ENCODE data around the gene NAT8L. TPM values are rescaled to one million over a fixed set of nuclear protein-coding genes. Genes with fewer than 3 reads are reported as not detected.
"Not testable (repeated sequence)": the region's sequence is repeated elsewhere in the genome, so short reads cannot be mapped to it uniquely, and the experiment has no call there.

NAT8L gene
- total RNA-seq, 4 donors from 2014 or later = 1.5 to 3.2 (median 1.8) TPM

- H3K9me3 ChIP-seq = no peaks in the 10 kb centered on the region
- H3K36me3 ChIP-seq = no peaks in the 10 kb centered on the region
- intact Hi-C loops (cut with DNase I; ENCODE audit: low total_unique reads) (no loop called here), in situ Hi-C loops (cut with MboI; ENCODE audit: low sequenced_read_pairs in 4 of 4) (no loop called here)
- DNase-seq (no peak), ATAC-seq (no peak)
- H3K4me3 ChIP-seq = no peak overlapping the region
- no peaks in the 10 kb centered on the region for H3K4me1 ChIP-seq
- no peak overlapping the region for H3K27ac ChIP-seq
- peaks cover 9 to 18% (median 15%) of the 10 kb centered on the region in 3 donors for H3K27me3 ChIP-seq
- TF ChIP-seq POLR2A (IDR thresholded peaks at IDR 0.05) (no peak), CTCF (IDR thresholded peaks at IDR 0.05 in 4 of 5, conservative IDR thresholded peaks at IDR 0.05 in 1 of 5) (no peak)
These were observed 34.4 kb upstream of the NAT8L start for GRCh38 chr4:2024683-2025082.

- Histone ChIP-seq H3K27ac (no peak overlapping the region), H3K9me3 (no peaks in the 10 kb centered on the region), H3K27me3 (peaks cover 9 to 18% (median 15%) of the 10 kb centered on the region in 3 donors), H3K4me1 (no peaks in the 10 kb centered on the region), H3K4me3 (no peak overlapping the region), H3K36me3 (no peaks in the 10 kb centered on the region)
- no peak for ATAC-seq
- TF ChIP-seq POLR2A (IDR thresholded peaks at IDR 0.05) (no peak), CTCF (IDR thresholded peaks at IDR 0.05 in 4 of 5, conservative IDR thresholded peaks at IDR 0.05 in 1 of 5) (no peak)
- no peak for DNase-seq
- intact Hi-C loops (cut with DNase I; ENCODE audit: low total_unique reads) = no loop called here
- in situ Hi-C loops (cut with MboI; ENCODE audit: low sequenced_read_pairs in 4 of 4) = no loop called here
These were observed 33.3 kb upstream of the NAT8L start for GRCh38 chr4:2025817-2026216.

- H3K27me3 ChIP-seq; H3K27ac ChIP-seq; H3K4me3 ChIP-seq; intact Hi-C loops (cut with DNase I; ENCODE audit: low total_unique reads); H3K9me3 ChIP-seq; ATAC-seq; in situ Hi-C loops (cut with MboI; ENCODE audit: low sequenced_read_pairs in 4 of 4); H3K36me3 ChIP-seq; DNase-seq; H3K4me1 ChIP-seq: not testable (repeated sequence)
These were observed 32.0 kb upstream of the NAT8L start for GRCh38 chr4:2027120-2027519.

- in situ Hi-C loops (cut with MboI; ENCODE audit: low sequenced_read_pairs in 4 of 4); H3K4me1 ChIP-seq; ATAC-seq; H3K27me3 ChIP-seq; H3K27ac ChIP-seq; H3K9me3 ChIP-seq; DNase-seq; intact Hi-C loops (cut with DNase I; ENCODE audit: low total_unique reads); H3K4me3 ChIP-seq; H3K36me3 ChIP-seq: not testable (repeated sequence)
These were observed 28.0 kb upstream of the NAT8L start for GRCh38 chr4:2031161-2031560.

- ATAC-seq (no peak), DNase-seq (no peak)
- Histone ChIP-seq H3K9me3 (no peaks in the 10 kb centered on the region), H3K27ac (no peak overlapping the region), H3K36me3 (no peaks in the 10 kb centered on the region), H3K27me3 (peaks cover 10 to 32% (median 23%) of the 10 kb centered on the region in 3 donors), H3K4me3 (no peak overlapping the region), H3K4me1 (peaks cover 0 to 10% of the 10 kb centered on the region in 2 donors)
- in situ Hi-C loops (cut with MboI; ENCODE audit: low sequenced_read_pairs in 4 of 4) = no loop called here
- intact Hi-C loops (cut with DNase I; ENCODE audit: low total_unique reads) = no loop called here
- TF ChIP-seq CTCF (IDR thresholded peaks at IDR 0.05 in 4 of 5, conservative IDR thresholded peaks at IDR 0.05 in 1 of 5) (no peak), POLR2A (IDR thresholded peaks at IDR 0.05) (no peak)
These were observed 22.8 kb upstream of the NAT8L start for GRCh38 chr4:2036327-2036726.

- Histone ChIP-seq H3K9me3 (no peaks in the 10 kb centered on the region), H3K27me3 (peaks cover 15 to 38% (median 28%) of the 10 kb centered on the region in 3 donors), H3K4me3 (no peak overlapping the region), H3K4me1 (peaks cover 0 to 14% of the 10 kb centered on the region in 2 donors), H3K27ac (no peak overlapping the region), H3K36me3 (no peaks in the 10 kb centered on the region)
- TF ChIP-seq POLR2A (IDR thresholded peaks at IDR 0.05) (no peak), CTCF (IDR thresholded peaks at IDR 0.05 in 4 of 5, conservative IDR thresholded peaks at IDR 0.05 in 1 of 5) (no peak)
- ATAC-seq (no peak), DNase-seq (no peak)
- intact Hi-C loops (cut with DNase I; ENCODE audit: low total_unique reads) = no loop called here
- in situ Hi-C loops (cut with MboI; ENCODE audit: low sequenced_read_pairs in 4 of 4) = no loop called here
These were observed 22.3 kb upstream of the NAT8L start for GRCh38 chr4:2036866-2037265.
